ENCODE results near the gene PSD2.
A peak's percentile ranks its signal among the peaks of the same experiment; 100 is the strongest.

Gene PSD2

GRCh38 chr5:139825690-139826089 lies 30.1 kb downstream of the PSD2 start:
- H3K4me3 Mint-ChIP-seq = no peak overlapping the region
- no peaks in the 10 kb centered on the region for H3K4me1 Mint-ChIP-seq
- ATAC-seq (no peak), DNase-seq (no peak)
- peaks cover 3% of the 10 kb centered on the region for H3K27me3 Mint-ChIP-seq
- peaks cover 0 to 13% of the 10 kb centered on the region in 2 donors for H3K9me3 Mint-ChIP-seq
- no peak overlapping the region for H3K27ac Mint-ChIP-seq

GRCh38 chr5:139828207-139828895 lies 32.7 kb downstream of the PSD2 start:
- Mint-ChIP-seq H3K27me3 (peaks cover 19% of the 10 kb centered on the region), H3K9me3 (peaks cover 0 to 13% of the 10 kb centered on the region in 2 donors), H3K27ac (no peak overlapping the region), H3K4me1 (no peaks in the 10 kb centered on the region), H3K4me3 (no peak overlapping the region)
- ATAC-seq = no peak
- no peak for DNase-seq

- no peak for ATAC-seq
- H3K4me3 Mint-ChIP-seq = no peak overlapping the region
- no peaks in the 10 kb centered on the region for H3K4me1 Mint-ChIP-seq
- no peak for DNase-seq
- peaks cover 0 to 13% of the 10 kb centered on the region in 2 donors for H3K9me3 Mint-ChIP-seq
- peaks cover 25% of the 10 kb centered on the region for H3K27me3 Mint-ChIP-seq
- H3K27ac Mint-ChIP-seq = no peak overlapping the region
Measured at GRCh38 chr5:139829471-139829870, 33.9 kb downstream of the PSD2 start.

- DNase-seq (no peak), ATAC-seq (no peak)
- H3K27ac Mint-ChIP-seq = no peak overlapping the region
- H3K4me1 Mint-ChIP-seq = no peaks in the 10 kb centered on the region
- peaks cover 47% of the 10 kb centered on the region for H3K27me3 Mint-ChIP-seq
- no peak overlapping the region for H3K4me3 Mint-ChIP-seq
- H3K9me3 Mint-ChIP-seq = peaks cover 0 to 13% of the 10 kb centered on the region in 2 donors
Measured at GRCh38 chr5:139831624-139832023, 36.0 kb downstream of the PSD2 start.

- Mint-ChIP-seq H3K27me3 (peaks cover 48% of the 10 kb centered on the region), H3K9me3 (no peaks in the 10 kb centered on the region), H3K4me1 (no peaks in the 10 kb centered on the region), H3K27ac (no peak overlapping the region), H3K4me3 (no peak overlapping the region)
- peak; percentile 20 for ATAC-seq
- no peak for DNase-seq
Measured at GRCh38 chr5:139833525-139833924, 37.9 kb downstream of the PSD2 start.

- H3K27ac Mint-ChIP-seq = no peak overlapping the region
- DNase-seq (no peak), ATAC-seq (no peak)
- H3K9me3 Mint-ChIP-seq = no peaks in the 10 kb centered on the region
- no peak overlapping the region for H3K4me3 Mint-ChIP-seq
- H3K27me3 Mint-ChIP-seq = peaks cover 46% of the 10 kb centered on the region
- no peaks in the 10 kb centered on the region for H3K4me1 Mint-ChIP-seq
Measured at GRCh38 chr5:139835656-139836055, 40.0 kb downstream of the PSD2 start.

GRCh38 chr5:139836469-139837208 lies 41.0 kb downstream of the PSD2 start:
- Mint-ChIP-seq H3K4me1 (no peaks in the 10 kb centered on the region), H3K4me3 (no peak overlapping the region), H3K9me3 (no peaks in the 10 kb centered on the region), H3K27me3 (peaks cover 38% of the 10 kb centered on the region), H3K27ac (no peak overlapping the region)
- DNase-seq = no peak
- ATAC-seq = no peak

- Mint-ChIP-seq H3K27ac (no peak overlapping the region), H3K4me3 (no peak overlapping the region), H3K27me3 (peaks cover 40% of the 10 kb centered on the region), H3K4me1 (no peaks in the 10 kb centered on the region), H3K9me3 (no peaks in the 10 kb centered on the region)
- ATAC-seq = peak; percentile 5
- DNase-seq = no peak
Measured at GRCh38 chr5:139837711-139838380, 42.2 kb downstream of the PSD2 start.

GRCh38 chr5:139838381-139839197 lies 43.0 kb downstream of the PSD2 start:
- no peaks in the 10 kb centered on the region for H3K9me3 Mint-ChIP-seq
- peaks cover 40% of the 10 kb centered on the region for H3K27me3 Mint-ChIP-seq
- H3K4me3 Mint-ChIP-seq = no peak overlapping the region
- no peaks in the 10 kb centered on the region for H3K4me1 Mint-ChIP-seq
- no peak overlapping the region for H3K27ac Mint-ChIP-seq
- ATAC-seq = peak; percentile 37
- no peak for DNase-seq

- no peaks in the 10 kb centered on the region for H3K9me3 Mint-ChIP-seq
- H3K27ac Mint-ChIP-seq = peak overlapping the region in 1 of 2 donors; percentile 36
- no peak for ATAC-seq
- no peak overlapping the region for H3K4me3 Mint-ChIP-seq
- DNase-seq = no peak
- peaks cover 2% of the 10 kb centered on the region for H3K4me1 Mint-ChIP-seq
- peaks cover 38% of the 10 kb centered on the region for H3K27me3 Mint-ChIP-seq
Measured at GRCh38 chr5:139839232-139839815, 43.7 kb downstream of the PSD2 start.

- Mint-ChIP-seq H3K9me3 (no peaks in the 10 kb centered on the region), H3K4me1 (peaks cover 8% of the 10 kb centered on the region), H3K27me3 (peaks cover 39% of the 10 kb centered on the region)
Measured at GRCh38 chr5:139839918-139840317, 44.3 kb downstream of the PSD2 start.

GRCh38 chr5:139841549-139841948 lies 45.9 kb downstream of the PSD2 start:
- H3K4me1 Mint-ChIP-seq = peaks cover 8% of the 10 kb centered on the region
- H3K9me3 Mint-ChIP-seq = no peaks in the 10 kb centered on the region
- H3K27ac Mint-ChIP-seq = no peak overlapping the region
- H3K27me3 Mint-ChIP-seq = peaks cover 38% of the 10 kb centered on the region
- ATAC-seq = no peak
- no peak for DNase-seq
- H3K4me3 Mint-ChIP-seq = no peak overlapping the region

More at GRCh38 chr5:139839918-139840317, 44.3 kb downstream of the PSD2 start:
- H3K27ac Mint-ChIP-seq = no peak overlapping the region
- no peak for ATAC-seq
- no peak for DNase-seq
- H3K4me3 Mint-ChIP-seq = no peak overlapping the region

- Mint-ChIP-seq H3K27ac (no peak overlapping the region), H3K27me3 (peaks cover 40% of the 10 kb centered on the region), H3K4me1 (peaks cover 12% of the 10 kb centered on the region), H3K9me3 (no peaks in the 10 kb centered on the region), H3K4me3 (no peak overlapping the region)
- ATAC-seq (no peak), DNase-seq (no peak)
Measured at GRCh38 chr5:139842321-139842720, 46.7 kb downstream of the PSD2 start.

- no peak for DNase-seq
- Mint-ChIP-seq H3K27ac (no peak overlapping the region), H3K4me1 (peaks cover 20% of the 10 kb centered on the region), H3K4me3 (no peak overlapping the region), H3K9me3 (no peaks in the 10 kb centered on the region), H3K27me3 (peaks cover 45% of the 10 kb centered on the region)
- ATAC-seq = no peak
Measured at GRCh38 chr5:139843991-139844390, 48.4 kb downstream of the PSD2 start.

Measured in stimulated activated naive CD8-positive, alpha-beta T cell treated with anti-CD3 and anti-CD28 coated beads, Interleukin-15, amount 100 ng/mL, for 72 hours (primary cell).